Peyer's patch (tissue), 4 donors: ENCODE data around the gene HENMT1. TPM values are rescaled to one million over a fixed set of nuclear protein-coding genes. Genes with fewer than 3 reads are reported as not detected.

Experiments used
- DNase-seq, 3 donors: peaks; one replicate each; pipeline ENCODE4 v3.0.0-alpha.2; 2017 to 2019
- H3K27ac ChIP-seq, 4 donors: fragments of 200-600 bp; sonication (generic); one replicate each; pipeline ENCODE4 v1.5.1; 2016 to 2019
- H3K27me3 ChIP-seq, 2 donors: fragments of 200-600 bp; sonication (generic); one replicate each; pipeline ENCODE4 v1.5.1; 2019
- H3K36me3 ChIP-seq, 3 donors: fragments of 200-600 bp; sonication (generic); one replicate each; pipeline ENCODE4 v1.5.1; 2016 to 2019
- H3K4me1 ChIP-seq, 4 donors: fragments of 200-600 bp; sonication (generic); one replicate each; pipeline ENCODE4 v1.5.1; 2016 to 2019
- H3K4me3 ChIP-seq, 4 donors: fragments of 200-600 bp; sonication (generic); 1 replicate in 3 of 4; 2 replicates in 1 of 4; pipeline ENCODE4 v1.5.1; 2016 to 2019; ENCODE audit warnings: mild to moderate bottlenecking in 1 of 4
- H3K9me3 ChIP-seq, 4 donors: fragments of 200-600 bp; sonication (generic); one replicate each; pipeline ENCODE4 v1.5.1; 2016 to 2019; ENCODE audit warnings: mild to moderate bottlenecking in 1 of 4
- CTCF ChIP-seq, 6 experiments: fragments of 450-650 bp in 4 of 6; fragments of 200-600 bp in 2 of 6; sonication (generic) in 1 of 6; IDR thresholded peaks; one replicate each; pipeline ENCODE4 v1.5.1; 2017 to 2019; ENCODE audit warnings: antibody characterized with exemption in 6 of 6, mild to moderate bottlenecking in 3 of 6, moderate library complexity in 1 of 6
- POLR2A ChIP-seq, 2 donors: fragments of 450-650 bp; IDR thresholded peaks; one replicate each; pipeline ENCODE4 v1.5.1; 2017; ENCODE audit warnings: antibody characterized with exemption in 2 of 2, mild to moderate bottlenecking in 2 of 2, moderate library complexity in 2 of 2
- total RNA-seq, 4 donors: library from RNA; depleted of rRNA; stranded (reverse); fragments of >200 nt; gene quantifications; one replicate each; pipeline ENCODE4 v1.1.0, GENCODE V29; 2016

Gene HENMT1
- total RNA-seq, 4 donors from 2014 or later: 2.7 to 8.3 (median 5.4) TPM

- Histone ChIP-seq H3K36me3 (peaks cover 0 to 22% (median 0%) of the 10 kb centered on the region in 3 donors), H3K4me1 (no peaks in the 10 kb centered on the region), H3K27me3 (no peaks in the 10 kb centered on the region), H3K9me3 (no peaks in the 10 kb centered on the region), H3K4me3 (no peak overlapping the region), H3K27ac (no peak overlapping the region)
- TF ChIP-seq CTCF (IDR thresholded peaks at IDR 0.05): no peak
- no peak for TF ChIP-seq POLR2A (IDR thresholded peaks at IDR 0.05)
- no peak for DNase-seq
These were observed 51.3 kb downstream of the HENMT1 start for GRCh38 chr1:108609483-108610049.

- H3K27ac ChIP-seq: no peak overlapping the region
- DNase-seq: no peak
These were observed 54.4 kb downstream of the HENMT1 start for GRCh38 chr1:108606478-108606877.

GRCh38 chr1:108605633-108606032, 55.3 kb downstream of the HENMT1 start:
- no peak overlapping the region for H3K4me3 ChIP-seq
- peaks cover 0 to 21% (median 0%) of the 10 kb centered on the region in 3 donors for H3K36me3 ChIP-seq
- no peak overlapping the region for H3K27ac ChIP-seq
- H3K4me1 ChIP-seq: no peaks in the 10 kb centered on the region
- H3K27me3 ChIP-seq: no peaks in the 10 kb centered on the region
- TF ChIP-seq CTCF (IDR thresholded peaks at IDR 0.05): no peak
- TF ChIP-seq POLR2A (IDR thresholded peaks at IDR 0.05): no peak
- no peaks in the 10 kb centered on the region for H3K9me3 ChIP-seq
- no peak for DNase-seq

More at GRCh38 chr1:108606478-108606877, 54.4 kb downstream of the HENMT1 start:
- Histone ChIP-seq H3K36me3 (peaks cover 0 to 17% (median 0%) of the 10 kb centered on the region in 3 donors), H3K4me1 (no peaks in the 10 kb centered on the region), H3K4me3 (no peak overlapping the region), H3K9me3 (no peaks in the 10 kb centered on the region), H3K27me3 (no peaks in the 10 kb centered on the region)
- TF ChIP-seq POLR2A (IDR thresholded peaks at IDR 0.05) (no peak), CTCF (IDR thresholded peaks at IDR 0.05) (no peak)

- Histone ChIP-seq H3K4me3 (no peak overlapping the region), H3K36me3 (peaks cover 0 to 16% (median 0%) of the 10 kb centered on the region in 3 donors), H3K27me3 (no peaks in the 10 kb centered on the region), H3K4me1 (peaks cover 0 to 16% (median 0%) of the 10 kb centered on the region in 4 donors), H3K9me3 (no peaks in the 10 kb centered on the region), H3K27ac (no peak overlapping the region)
- no peak for DNase-seq
- TF ChIP-seq POLR2A (IDR thresholded peaks at IDR 0.05) (no peak), CTCF (IDR thresholded peaks at IDR 0.05) (no peak)
These were observed 59.0 kb downstream of the HENMT1 start for GRCh38 chr1:108601708-108602410.

- Histone ChIP-seq H3K4me3 (no peak overlapping the region), H3K4me1 (peaks cover 0 to 29% (median 2%) of the 10 kb centered on the region in 4 donors), H3K27me3 (no peaks in the 10 kb centered on the region), H3K36me3 (peaks cover 0 to 16% (median 0%) of the 10 kb centered on the region in 3 donors), H3K27ac (no peak overlapping the region), H3K9me3 (no peaks in the 10 kb centered on the region)
- no peak for DNase-seq
- TF ChIP-seq CTCF (IDR thresholded peaks at IDR 0.05) (no peak), POLR2A (IDR thresholded peaks at IDR 0.05) (no peak)
These were observed 60.4 kb downstream of the HENMT1 start for GRCh38 chr1:108600504-108600903.
